AG04450 (cell line): ENCODE measurements around the gene APBB2. TPM values are rescaled to one million over a fixed set of nuclear protein-coding genes. Genes with fewer than 3 reads are reported as not detected.
A peak's percentile ranks its signal among the peaks of the same experiment; 100 is the strongest.

Source experiments
- CTCF ChIA-PET: fragments of 300-600, 350-600 bp; formaldehyde crosslinking; extraction: SDS; loops from one replicate; lab custom pipeline; 2022; ENCODE audit warnings: antibody characterized with exemption, inconsistent platforms; lab: Charles Lee
- POLR2A ChIA-PET: fragments of 350-600 bp; formaldehyde crosslinking; extraction: SDS; loops from one replicate; lab custom pipeline; 2021; ENCODE audit warnings: antibody characterized with exemption, inconsistent platforms; lab: Yijun Ruan, JAX
- DNase-seq: peaks from one replicate; pipeline ENCODE4 v3.0.0-alpha.2; 2011; ENCODE audit warnings: low read depth, low spot score
- H3K27ac ChIP-seq: one replicate; pipeline ENCODE4 v1.5.1; 2012; ENCODE audit warnings: low read depth, low read length, control low read depth
- H3K27me3 ChIP-seq: one replicate; pipeline ENCODE4 v1.6.0; 2012; ENCODE audit warnings: low read length; ENCODE audit not compliant: control insufficient read depth, insufficient read depth
- H3K4me3 ChIP-seq: 2 replicates; pipeline ENCODE4 v1.5.1; 2011; ENCODE audit warnings: mild to moderate bottlenecking, low read depth, low read length, control low read depth
- H3K9me3 ChIP-seq: 2 replicates; pipeline ENCODE4 v1.5.1; 2012; ENCODE audit warnings: low read length; ENCODE audit not compliant: control insufficient read depth, insufficient read depth
- CTCF ChIP-seq: IDR thresholded peaks from 2 replicates; pipeline ENCODE4 v1.5.1; 2011; ENCODE audit warnings: low read depth, low read length, control low read depth, inconsistent platforms
- polyA plus RNA-seq: library from polyadenylated mRNA; depleted of rRNA; stranded (reverse); fragments of >200 nt; gene quantifications from 2 replicates; pipeline ENCODE4 v1.2.3, GENCODE V29; 2011

Gene APBB2
- polyA plus RNA-seq, 1 experiment, result 52.7 TPM

GRCh38 chr4:41029098-41029497 lies 185.2 kb downstream of the APBB2 start:
- ChIA-PET POLR2A (no interaction called here), CTCF (interaction anchor here (1.2 to 1.4 kb wide), 2 partner anchors 9 to 104 kb away, joined by 3 read pairs; no protein-coding TSS in a partner anchor)
- H3K4me3 ChIP-seq, result no peak overlapping the region
- peak overlapping the region; percentile 57 for H3K27ac ChIP-seq
- DNase-seq, result no peak
- H3K9me3 ChIP-seq, result peaks cover 17% of the 10 kb centered on the region
- TF ChIP-seq CTCF, result no peak
- no peaks in the 10 kb centered on the region for H3K27me3 ChIP-seq

GRCh38 chr4:41028392-41029076 lies 185.8 kb downstream of the APBB2 start:
- no peaks in the 10 kb centered on the region for H3K27me3 ChIP-seq
- POLR2A ChIA-PET, result interaction anchor here (0.5 kb wide), 1 partner anchor 37 kb away, joined by 3 read pairs; no protein-coding TSS in a partner anchor

GRCh38 chr4:41026971-41027370 lies 187.4 kb downstream of the APBB2 start:
- ChIA-PET CTCF (no interaction called here), POLR2A (no interaction called here)
- H3K9me3 ChIP-seq, result peaks cover 17% of the 10 kb centered on the region
- no peak for TF ChIP-seq CTCF
- H3K27ac ChIP-seq, result no peak overlapping the region
- no peak for DNase-seq
- H3K4me3 ChIP-seq, result no peak overlapping the region
- H3K27me3 ChIP-seq, result no peaks in the 10 kb centered on the region

More at GRCh38 chr4:41028392-41029076, 185.8 kb downstream of the APBB2 start:
- no peak for TF ChIP-seq CTCF
- CTCF ChIA-PET, result interaction anchor here (1.0 to 1.2 kb wide), 2 partner anchors 10 to 185 kb away, joined by 3 to 5 read pairs; partner anchors contain the start of gene APBB2
- Histone ChIP-seq H3K9me3 (peaks cover 17% of the 10 kb centered on the region), H3K27ac (peak overlapping the region; percentile 57), H3K4me3 (no peak overlapping the region)
- DNase-seq, result no peak

GRCh38 chr4:41025824-41026223 lies 188.5 kb downstream of the APBB2 start:
- POLR2A ChIA-PET, result no interaction called here
- DNase-seq, result no peak
- no peak overlapping the region for H3K27ac ChIP-seq
- TF ChIP-seq CTCF, result no peak
- peaks cover 17% of the 10 kb centered on the region for H3K9me3 ChIP-seq
- H3K27me3 ChIP-seq, result no peaks in the 10 kb centered on the region
- no peak overlapping the region for H3K4me3 ChIP-seq
- CTCF ChIA-PET, result no interaction called here
